Anterior cingulate cortex (tissue), 58 donors: ENCODE data around the gene CHTOP.
"Not testable (repeated sequence)": the region's sequence is repeated elsewhere in the genome, so short reads cannot be mapped to it uniquely, and the experiment has no call there.

Experiments used
- DNase-seq, 58 donors: peaks; one replicate each; lab custom pipeline; 2025; lab: John Stamatoyannopoulos, UW

CHTOP gene, protein sequence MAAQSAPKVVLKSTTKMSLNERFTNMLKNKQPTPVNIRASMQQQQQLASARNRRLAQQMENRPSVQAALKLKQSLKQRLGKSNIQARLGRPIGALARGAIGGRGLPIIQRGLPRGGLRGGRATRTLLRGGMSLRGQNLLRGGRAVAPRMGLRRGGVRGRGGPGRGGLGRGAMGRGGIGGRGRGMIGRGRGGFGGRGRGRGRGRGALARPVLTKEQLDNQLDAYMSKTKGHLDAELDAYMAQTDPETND

DNA sequence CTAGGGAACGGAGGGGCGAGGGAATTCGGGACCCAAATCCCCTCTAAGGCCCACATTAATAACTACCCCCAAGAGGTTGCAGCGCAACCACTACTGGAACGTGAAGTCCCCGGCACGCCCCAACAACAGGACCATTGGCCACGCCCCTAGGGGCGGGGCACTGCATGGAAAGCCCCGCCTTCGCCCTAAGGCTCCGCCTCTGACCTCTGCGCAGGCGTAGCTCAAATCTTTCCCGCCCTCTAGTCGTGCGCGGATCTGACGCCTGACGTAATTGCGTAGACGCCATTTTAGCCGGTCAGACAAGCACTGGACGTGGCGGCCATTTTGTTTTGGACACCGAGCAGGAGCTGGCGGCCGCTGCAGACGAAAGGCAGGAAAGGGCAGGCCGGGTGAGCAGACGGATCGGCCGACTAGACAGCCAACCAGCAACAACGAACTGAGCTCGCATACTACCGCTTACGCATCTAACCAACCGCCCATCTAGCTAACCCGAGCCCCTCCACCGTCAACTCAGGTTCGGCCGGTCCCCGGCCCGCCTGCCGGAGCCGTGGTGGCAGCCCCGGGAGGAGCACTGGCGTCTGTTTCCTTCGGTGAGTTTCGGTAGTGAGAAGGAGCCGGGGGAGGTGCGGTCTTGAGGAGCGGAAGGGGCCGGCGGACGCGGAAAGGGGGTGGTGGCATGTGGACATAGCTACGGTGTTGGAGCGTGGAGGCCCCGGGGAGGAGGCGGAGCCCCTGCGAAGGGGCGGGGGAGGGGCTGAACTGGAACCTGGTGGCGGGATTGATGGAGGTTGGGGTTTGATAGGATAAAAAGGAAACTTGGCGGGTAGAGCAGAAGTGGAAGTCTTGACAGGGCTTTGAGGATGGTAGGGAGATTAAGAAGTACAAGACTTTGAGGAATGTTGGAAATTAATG, at the start of gene CHTOP:
Gene CHTOP (plus strand): TSS at position 313 of the 912 bp plus-strand sequence. CDS start 2,523 bp downstream, outside the sequence.
- peak; percentile 63 to 99 (median 96) for DNase-seq

DNA sequence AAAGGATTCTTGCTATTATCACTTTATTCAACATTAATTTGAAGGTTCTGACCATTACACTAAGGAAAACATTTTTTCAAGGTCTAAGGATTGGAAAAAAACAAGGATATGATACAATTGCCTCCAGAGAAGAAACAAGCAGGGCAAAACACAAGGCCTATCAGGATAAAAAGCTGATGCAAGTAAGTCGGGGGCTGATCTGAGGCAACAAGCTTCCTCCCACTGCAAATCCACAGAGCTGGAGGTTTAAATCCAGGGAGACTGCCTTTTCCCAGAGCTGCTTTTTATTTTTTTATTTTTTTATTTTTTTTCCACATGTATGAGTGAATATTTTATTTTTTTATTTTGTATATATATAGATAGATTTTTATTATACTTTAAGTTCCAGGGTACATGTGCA, 48.9 kb upstream of the CHTOP start:
- no peak for DNase-seq

DNA sequence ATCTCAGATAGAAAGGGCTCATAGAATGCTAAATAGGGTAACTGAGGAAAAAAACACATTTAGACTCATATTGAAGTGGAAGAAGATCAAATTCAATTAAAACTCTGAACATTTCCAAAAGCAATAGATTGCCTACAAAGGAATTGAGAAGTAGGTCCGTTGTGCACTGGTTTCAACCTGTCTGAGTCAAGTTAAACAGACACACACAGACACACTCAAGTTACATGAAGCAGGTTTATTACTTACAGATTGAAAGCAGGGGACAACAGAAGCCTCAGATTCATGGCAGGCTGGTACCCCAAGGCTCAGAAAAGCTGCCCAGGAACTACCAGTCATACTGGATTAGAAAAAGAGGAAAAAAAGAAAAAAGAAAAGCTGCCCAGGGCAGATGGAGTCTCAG, 47.5 kb upstream of the CHTOP start:
- DNase-seq, result no peak

DNA sequence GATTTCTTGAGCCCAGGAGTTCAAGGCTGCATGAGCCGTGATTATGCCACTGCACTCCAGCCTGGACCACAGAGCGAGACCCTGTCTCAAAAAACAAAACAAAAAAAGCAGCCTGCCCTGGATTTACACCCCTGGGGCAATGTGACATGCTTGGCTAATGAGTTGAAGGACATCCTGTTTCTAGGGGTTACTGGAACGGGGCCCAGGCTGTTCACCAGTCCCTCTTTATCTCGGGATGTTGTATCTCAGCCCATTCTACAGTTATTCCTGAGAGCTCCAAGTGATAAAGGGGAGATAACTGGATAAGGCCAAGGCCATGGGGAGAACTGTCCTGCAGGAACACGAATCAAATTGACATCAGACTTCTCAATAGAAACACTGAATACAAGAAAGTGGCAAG, 46.6 kb upstream of the CHTOP start:
- DNase-seq, result no peak

DNA sequence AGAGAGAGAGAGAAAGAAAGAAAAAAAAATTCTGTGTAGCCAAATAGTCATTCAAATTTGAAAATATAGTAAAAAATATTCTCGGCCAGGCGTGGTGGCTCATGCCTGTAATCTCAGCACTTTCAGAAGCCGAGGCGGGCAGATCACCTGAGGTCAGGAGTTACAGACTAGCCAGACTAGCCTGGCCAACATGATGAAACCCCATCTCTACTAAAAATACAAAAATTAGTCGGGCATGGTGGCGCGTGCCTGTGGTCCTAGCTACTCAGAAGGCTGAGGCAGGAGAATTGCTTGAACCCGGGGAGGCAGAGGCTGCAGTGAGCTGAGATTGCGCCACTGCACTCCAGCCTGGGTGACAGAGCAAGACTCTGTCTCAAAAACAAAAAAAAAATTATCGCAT, 45.8 kb upstream of the CHTOP start:
- not testable (repeated sequence) for DNase-seq

DNA sequence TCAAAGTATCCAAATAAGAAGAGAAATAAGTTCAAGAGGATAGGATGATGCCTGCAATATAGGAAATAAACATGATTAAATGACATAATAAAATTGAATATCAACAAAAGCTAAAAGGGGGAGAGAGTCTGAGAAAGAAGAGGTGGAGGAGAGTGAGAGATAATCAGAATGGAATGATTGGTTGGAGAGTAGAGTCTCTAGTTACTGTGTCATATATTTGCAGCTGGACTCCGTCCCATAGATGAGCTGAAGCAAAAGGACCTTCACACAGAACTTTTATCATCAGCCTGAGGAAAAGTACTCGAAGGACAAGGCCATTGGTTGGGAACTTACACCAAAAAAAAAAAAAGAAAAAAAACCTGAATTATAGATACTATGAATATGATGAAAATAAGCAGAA, 45.4 kb upstream of the CHTOP start:
- DNase-seq, result no peak

DNA sequence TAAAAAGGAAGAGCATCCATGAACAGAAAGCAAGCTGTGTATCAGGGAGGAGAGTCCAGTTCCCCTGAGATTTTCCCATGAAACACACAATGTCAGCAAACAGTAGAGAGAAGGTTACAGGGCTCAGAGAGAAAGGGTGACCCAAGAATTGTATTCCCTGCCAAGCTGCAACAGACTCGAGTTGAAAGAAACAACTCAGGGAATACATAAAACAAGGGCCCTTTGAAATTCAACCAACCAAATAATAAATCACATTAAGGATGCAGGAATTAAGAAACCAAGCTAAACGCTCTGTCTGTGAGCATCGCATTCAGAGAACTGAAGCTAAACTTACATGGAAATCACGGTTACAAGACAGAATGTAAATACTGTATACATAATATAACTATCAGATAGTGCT, 41.1 kb upstream of the CHTOP start:
- peak in 4 of 58 donors; percentile 18 to 66 (median 39) for DNase-seq

DNA sequence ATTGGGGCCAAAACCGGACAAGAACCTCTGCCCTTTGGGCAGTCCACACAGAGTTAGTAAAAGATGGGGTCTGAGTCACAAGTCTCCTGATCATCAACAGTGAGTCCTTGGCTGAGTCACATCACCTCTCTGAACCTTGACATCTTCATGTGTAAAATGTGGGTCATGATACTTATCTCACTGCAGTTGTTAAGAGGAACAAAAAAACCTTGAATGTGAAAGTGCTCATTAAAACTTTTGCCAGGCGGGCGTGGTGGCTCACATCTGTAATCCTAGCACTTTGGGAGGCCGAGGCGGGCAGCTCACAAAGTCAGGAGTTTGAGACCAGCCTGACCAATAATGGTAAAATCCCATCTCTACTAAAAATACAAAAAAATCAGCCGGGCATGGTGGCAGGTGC, 36.7 kb upstream of the CHTOP start:
- no peak for DNase-seq

DNA sequence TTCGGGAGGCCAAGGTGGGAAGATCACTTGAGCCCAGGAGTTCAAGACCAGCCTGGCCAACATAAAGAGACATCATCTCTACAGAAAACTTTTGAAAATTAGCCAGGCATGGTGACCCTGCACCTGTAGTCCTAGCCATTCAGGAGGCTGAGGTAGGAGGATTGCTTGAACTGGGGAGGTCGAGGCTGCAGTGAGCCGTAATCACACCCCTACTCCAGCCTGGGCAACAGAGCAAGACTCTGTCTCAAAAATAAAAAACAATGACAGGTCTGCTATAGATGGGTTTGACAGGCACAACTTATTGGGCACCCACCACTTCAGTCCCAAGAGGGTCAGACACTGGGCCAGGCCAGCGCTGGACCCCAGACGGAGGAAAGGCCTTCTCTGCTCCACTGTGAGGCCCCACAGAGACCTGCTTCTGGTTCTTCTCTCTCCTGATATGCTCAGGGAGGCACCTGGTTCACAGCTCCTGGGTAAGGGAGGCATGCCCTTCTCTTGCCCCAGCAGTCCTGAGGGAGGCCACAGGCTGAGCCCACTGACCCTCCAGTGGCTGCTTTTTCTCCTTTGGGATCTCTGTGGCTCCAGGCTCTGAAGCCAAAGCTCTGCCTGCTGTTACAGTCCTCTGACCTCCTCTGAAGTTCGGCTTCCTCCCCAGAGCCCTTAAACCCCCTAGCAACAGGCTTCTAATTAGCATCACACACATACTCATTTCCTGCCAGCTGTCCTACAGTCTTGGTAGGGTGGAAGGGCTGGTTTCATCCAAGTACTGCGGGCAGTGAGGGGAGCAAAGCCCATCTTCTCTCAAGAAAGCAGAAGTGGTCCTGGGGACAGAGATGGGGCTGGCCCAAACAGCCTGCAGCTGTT, 35.3 kb upstream of the CHTOP start:
- peak in 4 of 58 donors; percentile 9 to 25 (median 20) for DNase-seq

DNA sequence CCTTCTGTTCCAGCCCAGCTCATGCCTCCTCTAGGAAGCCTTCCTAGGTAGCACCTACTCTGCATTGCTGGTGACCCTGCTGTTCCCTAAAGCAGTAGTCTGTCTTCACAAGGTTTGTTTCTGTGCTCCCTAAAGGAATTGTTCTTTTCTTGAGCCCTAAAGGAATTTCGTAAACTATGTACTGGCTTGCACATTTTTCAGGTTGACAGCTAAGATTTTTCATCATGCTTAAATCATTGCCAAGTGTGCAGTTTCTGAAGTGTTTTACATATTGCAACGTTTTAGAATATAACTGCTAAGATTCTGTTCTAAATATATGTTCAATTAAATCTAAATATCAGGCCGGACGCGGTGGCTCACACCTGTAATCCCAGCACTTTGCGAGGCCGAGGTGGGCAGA, 34.0 kb upstream of the CHTOP start:
- no peak for DNase-seq

DNA sequence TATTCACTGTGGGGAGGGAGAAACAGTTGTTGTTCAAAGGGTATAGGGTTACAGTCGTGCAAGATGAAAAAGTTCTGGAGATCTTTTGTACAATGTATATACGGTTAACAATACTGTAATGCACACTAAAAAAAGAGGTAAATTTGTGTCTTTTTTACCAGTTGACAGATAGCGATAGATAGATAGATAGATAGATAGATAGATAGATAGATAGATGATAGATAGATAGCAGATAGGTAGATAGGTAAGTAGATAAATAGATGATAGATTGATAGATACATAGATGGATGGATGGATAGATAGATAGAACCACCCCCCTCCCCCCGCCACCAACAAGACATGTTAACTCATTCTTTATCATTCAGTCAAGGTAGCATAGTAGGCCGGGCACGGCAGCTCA, 31.1 kb upstream of the CHTOP start:
- DNase-seq, result no peak

DNA sequence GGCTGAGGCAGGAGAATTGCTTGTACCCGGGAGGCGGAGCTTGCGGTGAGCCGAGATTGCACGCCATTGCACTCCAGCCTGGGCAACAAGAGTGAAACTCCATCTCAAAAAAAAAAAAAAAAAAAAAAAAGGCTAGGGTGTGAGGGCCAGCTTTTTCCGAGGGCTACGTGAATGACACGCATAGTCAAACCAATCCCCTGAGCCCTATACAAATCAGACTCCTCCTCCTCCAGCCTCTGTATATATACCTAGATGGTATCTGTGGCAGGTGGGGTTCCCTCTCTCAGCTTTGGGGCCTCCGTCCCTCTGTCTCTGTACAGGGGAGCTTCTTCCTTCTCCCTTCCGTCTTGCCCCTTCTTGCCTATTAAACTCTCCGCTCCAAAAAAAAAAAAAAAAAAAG, 27.7 kb upstream of the CHTOP start:
- DNase-seq, result no peak

DNA sequence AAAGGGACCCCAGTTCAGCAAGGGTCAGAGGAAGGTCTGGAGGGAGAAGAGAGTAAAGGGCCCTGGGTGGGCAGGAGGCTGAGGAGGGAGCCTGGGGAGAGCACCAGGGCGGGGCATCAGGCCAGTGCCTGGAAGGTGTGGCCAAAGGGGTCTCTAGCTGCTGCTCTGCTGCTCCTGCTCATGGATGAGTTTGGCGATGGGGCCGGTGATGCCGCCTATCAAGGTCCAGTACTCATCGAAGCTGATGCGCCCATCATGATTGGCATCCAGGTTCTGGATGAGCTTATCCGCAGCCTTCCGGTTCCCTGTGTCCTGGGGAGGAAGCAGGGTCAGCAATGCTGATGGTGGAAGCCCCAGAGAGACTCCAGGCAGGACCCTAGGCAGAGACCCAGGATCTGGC, 26.5 kb upstream of the CHTOP start:
- no peak for DNase-seq

DNA sequence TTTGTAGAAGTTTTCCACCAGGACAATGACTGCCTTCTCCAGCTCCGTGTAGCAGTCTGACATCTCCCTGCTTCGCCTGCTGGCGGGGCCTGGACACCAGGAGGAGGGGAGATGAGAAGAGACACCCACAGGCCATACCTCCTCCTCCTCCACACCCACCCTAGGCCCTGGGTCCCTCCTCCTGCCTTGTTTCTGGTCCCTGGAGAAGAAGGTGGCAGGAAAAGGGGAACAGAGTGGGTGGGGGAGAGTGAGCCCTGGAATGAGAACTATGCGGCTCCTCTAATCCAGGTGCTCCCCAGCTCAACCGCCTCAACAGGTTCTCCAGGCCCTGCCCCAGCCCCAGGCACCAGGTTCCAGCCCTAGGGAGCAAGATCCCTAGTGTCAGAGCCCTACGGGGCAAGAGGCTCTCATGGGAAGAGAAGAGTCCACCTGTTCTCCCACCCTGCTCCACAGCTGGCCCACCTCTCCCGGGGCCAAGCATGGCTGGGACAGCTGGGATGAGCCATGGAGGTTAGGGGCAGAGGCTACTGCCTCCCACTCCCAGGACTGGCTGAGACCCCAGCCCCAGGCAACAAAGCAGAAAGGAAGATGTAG, 25.7 kb upstream of the CHTOP start:
- no peak for DNase-seq

DNA sequence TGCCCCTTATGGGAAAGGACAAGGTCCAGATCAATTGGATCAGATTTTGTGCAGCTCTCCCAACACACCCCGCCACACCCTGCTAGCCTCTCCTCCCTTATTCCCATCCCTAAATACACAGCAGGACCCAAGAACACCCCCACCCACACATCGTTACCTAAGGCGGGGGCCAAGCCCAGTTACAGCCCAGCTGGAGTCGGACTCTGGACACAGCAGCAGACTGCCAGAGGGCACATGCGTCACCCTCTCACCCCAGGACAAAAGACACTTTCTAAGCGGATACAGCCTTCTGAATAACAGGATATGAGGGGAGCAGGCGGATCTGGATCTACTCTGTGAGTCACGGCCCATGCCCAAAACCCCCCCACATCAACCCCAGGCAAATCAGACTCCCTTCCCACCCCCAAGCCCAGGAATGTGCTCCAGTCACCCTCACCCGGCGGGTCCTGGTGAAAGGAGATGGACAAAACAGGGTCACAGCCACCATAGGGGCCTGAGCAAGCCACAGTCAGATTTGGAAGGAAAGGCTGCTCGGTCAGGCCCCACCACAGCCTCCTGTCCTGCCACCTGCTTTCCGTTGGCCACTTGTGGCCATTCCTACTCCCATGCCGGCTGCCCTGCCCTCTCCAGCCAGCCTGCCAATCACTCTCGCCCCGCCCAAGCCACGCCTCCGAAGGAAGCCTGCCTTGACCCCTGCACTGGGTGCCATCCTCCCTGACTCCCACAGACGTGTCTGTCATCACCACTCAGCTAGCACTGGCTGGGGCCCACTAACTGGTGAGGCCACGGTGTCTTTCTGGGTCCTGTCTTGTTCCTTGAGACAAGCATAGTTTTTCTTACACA, 24.9 kb upstream of the CHTOP start:
- peak in 42 of 58 donors; percentile 5 to 95 (median 41) for DNase-seq

DNA sequence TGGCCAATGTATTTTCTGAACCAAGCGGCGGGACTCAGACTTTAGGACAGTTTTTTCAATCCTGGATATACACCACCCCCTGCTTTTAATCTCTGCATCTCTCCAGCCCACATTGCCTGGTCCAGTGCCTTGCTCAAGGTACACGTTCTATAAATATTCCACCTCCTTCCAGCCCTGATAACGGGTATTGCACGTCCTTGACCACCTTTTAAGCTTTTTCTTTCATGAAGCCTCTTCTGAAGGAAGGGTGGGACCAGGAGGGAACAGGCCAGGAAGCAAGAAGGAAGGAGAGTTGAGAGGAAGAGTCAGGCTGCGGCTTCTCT, 24.3 kb upstream of the CHTOP start:
- no peak for DNase-seq

DNA sequence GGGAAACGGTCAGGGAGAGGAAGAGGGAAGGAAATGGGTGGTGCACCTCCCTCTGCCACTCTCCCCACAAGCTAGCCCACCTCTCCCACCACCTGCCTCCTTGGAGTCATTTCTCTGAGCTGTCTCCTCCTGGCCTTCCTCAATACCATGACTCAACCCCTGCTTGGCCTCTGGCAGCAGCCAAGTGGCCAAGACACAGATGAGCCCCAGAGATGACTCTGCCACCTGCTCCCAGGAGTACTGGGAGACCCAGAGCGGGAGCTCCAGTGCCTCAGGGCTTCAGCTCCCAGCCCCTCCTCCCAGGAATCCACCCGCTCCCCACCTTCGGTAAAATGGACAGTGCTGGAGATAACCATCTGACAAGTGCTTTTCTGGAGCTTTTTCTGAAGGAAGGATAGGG, 23.5 kb upstream of the CHTOP start:
- DNase-seq, result no peak

DNA sequence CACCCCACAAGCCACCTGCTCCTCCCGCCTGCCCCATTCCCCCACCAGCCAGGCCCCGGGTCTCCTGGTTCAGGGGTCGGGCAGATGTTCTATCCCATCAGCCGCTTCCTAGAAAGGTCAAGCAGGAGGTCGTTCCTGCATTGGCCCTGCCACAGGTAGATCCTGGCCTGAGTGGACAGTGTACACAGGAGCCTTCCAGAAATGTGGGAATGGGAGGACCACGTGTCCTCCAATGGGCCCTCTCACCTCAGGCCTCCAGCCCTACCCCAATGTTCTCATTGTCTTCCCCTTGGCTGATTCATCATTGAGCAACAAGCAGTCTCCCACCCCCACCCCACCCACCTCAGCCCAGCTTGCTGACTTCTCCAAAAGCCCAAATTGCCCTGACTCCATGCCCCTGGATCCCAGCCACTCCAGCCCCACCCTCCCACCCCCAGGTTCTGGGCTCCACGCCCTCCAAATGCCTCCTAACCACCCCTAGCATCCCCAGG, 23.0 kb upstream of the CHTOP start:
- DNase-seq, result no peak

DNA sequence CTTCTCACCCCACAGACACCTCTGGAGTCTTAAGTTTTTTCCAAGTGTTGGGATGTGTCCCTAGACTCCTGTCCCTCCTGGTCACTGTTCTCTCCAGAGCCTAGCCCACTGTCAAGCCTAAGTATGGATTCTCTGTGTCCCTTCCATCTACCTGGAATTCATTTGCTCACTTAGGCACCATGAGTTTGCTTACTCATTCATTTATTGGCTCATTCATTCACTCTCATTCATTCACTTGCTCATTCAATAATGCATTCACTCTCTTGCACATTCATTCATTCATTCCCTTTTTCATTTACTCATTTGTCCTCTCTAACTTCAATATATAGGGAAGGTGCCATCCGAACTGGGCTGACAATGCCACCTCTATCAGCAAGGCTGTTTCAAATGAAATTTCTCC, 22.5 kb upstream of the CHTOP start:
- no peak for DNase-seq
